ENCODE measurements around the gene BICD1.

- TF ChIP-seq EZH2 (IDR thresholded peaks at IDR 0.05; ENCODE audit: borderline replicate concordance, insufficient read depth, low read depth, low read length, poor library complexity, severe bottlenecking) (no peak), CTCF (IDR thresholded peaks at IDR 0.05) (no peak)
These were observed 18.0 kb downstream of the BICD1 start for GRCh38 chr12:32124637-32125036.
